Endothelial cell (in vitro differentiated cells): ENCODE results near the gene FAM216B. TPM values are rescaled to one million over a fixed set of nuclear protein-coding genes. Genes with fewer than 3 reads are reported as not detected.

Source experiments
- DNase-seq: peaks from one replicate; pipeline ENCODE4 v3.0.0; 2021; ENCODE audit warnings: low spot score
- H3K27ac Mint-ChIP-seq: one replicate; pipeline ENCODE4 v1.8.0; 2021; ENCODE audit warnings: mixed read lengths, inconsistent platforms; ENCODE audit not compliant: unreplicated experiment
- H3K27me3 Mint-ChIP-seq: one replicate; pipeline ENCODE4 v1.8.0; 2021; ENCODE audit warnings: mild to moderate bottlenecking, moderate library complexity, mixed read lengths, inconsistent platforms; ENCODE audit not compliant: unreplicated experiment
- H3K36me3 Mint-ChIP-seq: one replicate; pipeline ENCODE4 v1.8.0; 2021; ENCODE audit warnings: mild to moderate bottlenecking, low read depth, mixed read lengths, inconsistent platforms; ENCODE audit not compliant: unreplicated experiment
- H3K4me1 Mint-ChIP-seq: one replicate; pipeline ENCODE4 v1.8.0; 2021; ENCODE audit warnings: mild to moderate bottlenecking, mixed read lengths, inconsistent platforms; ENCODE audit not compliant: unreplicated experiment
- H3K4me3 Mint-ChIP-seq: one replicate; pipeline ENCODE4 v1.8.0; 2021; ENCODE audit warnings: mild to moderate bottlenecking, mixed read lengths, inconsistent platforms; ENCODE audit not compliant: unreplicated experiment
- H3K9me3 Mint-ChIP-seq: one replicate; pipeline ENCODE4 v1.8.0; 2021; ENCODE audit warnings: mixed read lengths, inconsistent platforms; ENCODE audit not compliant: unreplicated experiment
- total RNA-seq: library from RNA; stranded (reverse); fragmentation: NEBNext Ultra II Directional; extraction: Animal tissue kit (Norgen Biotek cat#: 25700); gene quantifications from one replicate; pipeline ENCODE4 v1.2.1, GENCODE V29; 2021; ENCODE audit not compliant: unreplicated experiment
- TF ChIP-seq, protein P1 (sequence below): fragments of 200-600 bp; sonication (generic); IDR thresholded peaks from one replicate; pipeline ENCODE4 v1.5.0; 2021; ENCODE audit warnings: antibody characterized with exemption; ENCODE audit not compliant: unreplicated experiment

FAM216B gene
- total RNA-seq, 1 donor from 2014 or later = not detected

DNA sequence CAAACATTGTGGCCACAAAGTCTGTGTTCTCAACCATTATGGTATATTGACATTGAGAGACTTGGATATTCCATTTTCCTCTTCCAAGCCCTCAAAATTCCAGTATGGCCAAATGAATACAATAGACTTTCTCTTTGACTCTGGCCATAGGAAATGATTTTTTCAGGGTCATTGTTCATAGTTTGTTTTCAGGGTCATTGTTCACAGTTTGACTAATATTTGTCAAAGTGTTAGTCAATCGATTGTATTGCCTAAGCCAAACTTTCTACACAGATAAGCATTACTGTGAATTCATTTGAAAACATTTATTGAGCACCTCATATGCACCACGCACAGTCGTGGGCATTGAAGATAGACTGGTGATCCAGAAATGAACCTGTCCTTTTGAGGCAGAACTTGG lies 22.9 kb upstream of the FAM216B start:
- no peak overlapping the region for H3K27ac Mint-ChIP-seq
- H3K4me3 Mint-ChIP-seq = no peak overlapping the region
- H3K36me3 Mint-ChIP-seq = no peaks in the 10 kb centered on the region
- no peaks in the 10 kb centered on the region for H3K9me3 Mint-ChIP-seq
- DNase-seq = no peak
- peaks cover 6% of the 10 kb centered on the region for H3K4me1 Mint-ChIP-seq
- peaks cover 4% of the 10 kb centered on the region for H3K27me3 Mint-ChIP-seq
- TF ChIP-seq, protein P1, sequence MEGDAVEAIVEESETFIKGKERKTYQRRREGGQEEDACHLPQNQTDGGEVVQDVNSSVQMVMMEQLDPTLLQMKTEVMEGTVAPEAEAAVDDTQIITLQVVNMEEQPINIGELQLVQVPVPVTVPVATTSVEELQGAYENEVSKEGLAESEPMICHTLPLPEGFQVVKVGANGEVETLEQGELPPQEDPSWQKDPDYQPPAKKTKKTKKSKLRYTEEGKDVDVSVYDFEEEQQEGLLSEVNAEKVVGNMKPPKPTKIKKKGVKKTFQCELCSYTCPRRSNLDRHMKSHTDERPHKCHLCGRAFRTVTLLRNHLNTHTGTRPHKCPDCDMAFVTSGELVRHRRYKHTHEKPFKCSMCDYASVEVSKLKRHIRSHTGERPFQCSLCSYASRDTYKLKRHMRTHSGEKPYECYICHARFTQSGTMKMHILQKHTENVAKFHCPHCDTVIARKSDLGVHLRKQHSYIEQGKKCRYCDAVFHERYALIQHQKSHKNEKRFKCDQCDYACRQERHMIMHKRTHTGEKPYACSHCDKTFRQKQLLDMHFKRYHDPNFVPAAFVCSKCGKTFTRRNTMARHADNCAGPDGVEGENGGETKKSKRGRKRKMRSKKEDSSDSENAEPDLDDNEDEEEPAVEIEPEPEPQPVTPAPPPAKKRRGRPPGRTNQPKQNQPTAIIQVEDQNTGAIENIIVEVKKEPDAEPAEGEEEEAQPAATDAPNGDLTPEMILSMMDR = no peak

DNA sequence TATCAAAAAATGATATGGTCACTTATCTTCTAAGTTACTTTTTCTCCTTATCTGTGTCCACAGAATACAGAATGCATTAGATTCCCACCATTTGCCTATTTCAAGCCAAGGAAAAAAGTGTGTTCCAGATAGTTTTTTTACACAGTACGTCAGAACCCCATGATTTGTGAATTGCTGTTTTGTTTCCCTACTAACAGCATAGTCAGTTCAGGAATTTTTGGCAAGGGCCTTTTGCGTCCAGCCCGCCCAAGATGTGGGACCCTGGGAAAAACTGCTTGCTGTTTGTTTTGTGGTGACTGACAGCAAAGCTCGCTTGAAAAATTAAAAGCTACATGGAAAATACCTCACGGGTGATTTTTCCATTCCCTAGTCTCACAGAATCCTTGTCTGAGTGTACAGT lies 20.4 kb upstream of the FAM216B start:
- no peak overlapping the region for H3K27ac Mint-ChIP-seq
- H3K4me1 Mint-ChIP-seq = peaks cover 6% of the 10 kb centered on the region
- DNase-seq = no peak
- H3K4me3 Mint-ChIP-seq = no peak overlapping the region
- no peaks in the 10 kb centered on the region for H3K36me3 Mint-ChIP-seq
- H3K9me3 Mint-ChIP-seq = no peaks in the 10 kb centered on the region
- TF ChIP-seq, protein P1 = no peak
- H3K27me3 Mint-ChIP-seq = peaks cover 4% of the 10 kb centered on the region

DNA sequence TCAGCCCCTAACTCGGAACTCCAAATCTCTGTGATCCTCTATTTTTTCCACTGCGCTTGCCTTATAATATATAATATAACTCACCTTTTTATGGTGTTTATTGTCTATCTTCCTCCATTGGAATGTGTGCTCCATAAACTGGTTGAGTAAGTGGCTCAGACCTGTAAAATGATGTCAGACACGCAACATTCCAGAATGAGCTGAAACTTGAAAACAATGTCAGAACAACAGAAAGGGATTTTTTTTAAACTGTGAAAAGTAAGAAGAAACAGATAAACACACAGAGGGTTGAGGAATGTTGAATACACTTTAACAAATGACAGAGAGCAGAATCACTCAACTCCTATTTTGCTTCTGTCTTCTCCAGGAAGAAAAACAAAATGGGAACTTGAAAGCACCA lies 19.1 kb upstream of the FAM216B start:
- DNase-seq = no peak
- Mint-ChIP-seq H3K27ac (no peak overlapping the region), H3K36me3 (no peaks in the 10 kb centered on the region), H3K4me3 (no peak overlapping the region), H3K4me1 (peaks cover 6% of the 10 kb centered on the region), H3K9me3 (no peaks in the 10 kb centered on the region), H3K27me3 (peaks cover 4% of the 10 kb centered on the region)
- TF ChIP-seq, protein P1 = no peak

DNA sequence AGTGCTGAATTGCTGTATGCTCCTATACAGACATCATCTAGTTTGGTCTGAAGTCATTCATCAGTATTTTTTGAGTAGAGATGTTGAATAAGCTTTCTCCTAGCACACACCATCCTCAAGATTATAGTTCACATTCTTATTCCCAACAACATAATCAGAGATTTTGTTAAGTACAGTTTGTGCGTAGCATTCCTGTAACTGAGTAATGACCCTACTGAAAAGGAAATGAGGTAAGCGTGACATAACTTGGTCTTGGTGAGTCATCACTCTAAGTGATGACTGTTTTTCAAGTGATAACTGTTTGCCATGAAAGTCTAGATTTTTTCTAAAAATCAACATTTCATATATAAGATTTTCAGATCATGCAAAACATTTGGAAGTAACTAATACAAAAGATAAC lies 18.5 kb upstream of the FAM216B start:
- Mint-ChIP-seq H3K36me3 (no peaks in the 10 kb centered on the region), H3K4me1 (peaks cover 6% of the 10 kb centered on the region), H3K4me3 (no peak overlapping the region), H3K27ac (no peak overlapping the region), H3K27me3 (peaks cover 4% of the 10 kb centered on the region), H3K9me3 (no peaks in the 10 kb centered on the region)
- no peak for DNase-seq
- TF ChIP-seq, protein P1 = no peak

DNA sequence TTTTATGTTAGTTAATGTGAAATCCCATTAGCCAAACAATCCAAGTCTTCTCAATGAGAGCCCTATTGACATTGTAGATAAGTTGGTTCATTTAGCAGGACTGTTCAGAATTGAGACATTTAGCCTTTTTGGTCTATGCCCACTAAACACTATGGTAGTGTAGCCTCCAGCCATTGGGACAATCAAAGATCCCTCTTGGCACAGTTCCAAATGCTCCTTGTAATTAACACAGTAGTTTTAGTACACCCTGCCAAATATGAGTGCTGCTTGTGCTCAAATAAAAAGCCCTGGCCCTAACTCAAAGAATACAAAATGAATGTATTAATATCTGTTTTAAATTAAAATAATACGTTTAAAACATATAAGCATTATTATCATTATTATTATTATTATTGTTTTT lies 15.4 kb upstream of the FAM216B start:
- Mint-ChIP-seq H3K9me3 (no peaks in the 10 kb centered on the region), H3K27ac (no peak overlapping the region), H3K27me3 (peaks cover 6% of the 10 kb centered on the region), H3K4me1 (peaks cover 1% of the 10 kb centered on the region), H3K4me3 (no peak overlapping the region), H3K36me3 (no peaks in the 10 kb centered on the region)
- TF ChIP-seq, protein P1 = no peak
- no peak for DNase-seq
